GM23338 (cell line): Measurements from ENCODE around the gene PDX1.

ENCODE experiments used
- CTCF ChIP-seq, 2 experiments: fragments of 200-600 bp in 1 of 2; sonication (generic) in 1 of 2; conservative IDR thresholded peaks; 2 replicates each; pipeline versions ENCODE4 v1.5.1 to v1.6.1; 2016 to 2017; ENCODE audit warnings: antibody characterized with exemption in 2 of 2, low read depth in 2 of 2, mild to moderate bottlenecking in 2 of 2, moderate library complexity in 1 of 2
- POLR2AphosphoS5 ChIP-seq: IDR thresholded peaks from 2 replicates; pipeline ENCODE4 v1.6.1; 2016; ENCODE audit warnings: antibody characterized with exemption, low read depth
- REST ChIP-seq: IDR thresholded peaks from one replicate; pipeline ENCODE4 v1.6.1; 2018; ENCODE audit warnings: antibody characterized with exemption; ENCODE audit not compliant: unreplicated experiment

GRCh38 chr13:27917121-27917947 lies 2.5 kb upstream of the PDX1 start:
- TF ChIP-seq CTCF (conservative IDR thresholded peaks at IDR 0.05; ENCODE audit: low read depth in 2 of 2): no peak
- TF ChIP-seq POLR2AphosphoS5: no peak
- TF ChIP-seq REST: no peak
